ENCODE data around the gene CYP2R1. TPM values are rescaled to one million over a fixed set of nuclear protein-coding genes. Genes with fewer than 3 reads are reported as not detected.

The CYP2R1 gene
- total and polyA plus RNA-seq, 2 experiments from 2014 or later: 21.2 to 22.3 TPM

GRCh38 chr11:14852571-14853177 is 39.4 kb downstream of the CYP2R1 start:
- TF ChIP-seq, protein P1, sequence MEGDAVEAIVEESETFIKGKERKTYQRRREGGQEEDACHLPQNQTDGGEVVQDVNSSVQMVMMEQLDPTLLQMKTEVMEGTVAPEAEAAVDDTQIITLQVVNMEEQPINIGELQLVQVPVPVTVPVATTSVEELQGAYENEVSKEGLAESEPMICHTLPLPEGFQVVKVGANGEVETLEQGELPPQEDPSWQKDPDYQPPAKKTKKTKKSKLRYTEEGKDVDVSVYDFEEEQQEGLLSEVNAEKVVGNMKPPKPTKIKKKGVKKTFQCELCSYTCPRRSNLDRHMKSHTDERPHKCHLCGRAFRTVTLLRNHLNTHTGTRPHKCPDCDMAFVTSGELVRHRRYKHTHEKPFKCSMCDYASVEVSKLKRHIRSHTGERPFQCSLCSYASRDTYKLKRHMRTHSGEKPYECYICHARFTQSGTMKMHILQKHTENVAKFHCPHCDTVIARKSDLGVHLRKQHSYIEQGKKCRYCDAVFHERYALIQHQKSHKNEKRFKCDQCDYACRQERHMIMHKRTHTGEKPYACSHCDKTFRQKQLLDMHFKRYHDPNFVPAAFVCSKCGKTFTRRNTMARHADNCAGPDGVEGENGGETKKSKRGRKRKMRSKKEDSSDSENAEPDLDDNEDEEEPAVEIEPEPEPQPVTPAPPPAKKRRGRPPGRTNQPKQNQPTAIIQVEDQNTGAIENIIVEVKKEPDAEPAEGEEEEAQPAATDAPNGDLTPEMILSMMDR (IDR thresholded peaks at IDR 0.05; ENCODE audit: low read depth, low read length): no peak
- no peak for DNase-seq (ENCODE audit: low read depth in 1 of 2, low spot score in 1 of 2)
- H3K27ac ChIP-seq: no peak overlapping the region
- H3K4me1 ChIP-seq (ENCODE audit: low read depth): no peaks in the 10 kb centered on the region
- H3K36me3 ChIP-seq: no peaks in the 10 kb centered on the region
- H3K4me3 ChIP-seq: no peak overlapping the region
- H3K9me3 ChIP-seq (ENCODE audit: low read depth): no peaks in the 10 kb centered on the region
- H3K27me3 ChIP-seq: no peaks in the 10 kb centered on the region

- H3K4me3 ChIP-seq: no peak overlapping the region
- H3K9me3 ChIP-seq (ENCODE audit: low read depth): no peaks in the 10 kb centered on the region
- H3K4me1 ChIP-seq (ENCODE audit: low read depth): no peaks in the 10 kb centered on the region
- no peak overlapping the region for H3K27ac ChIP-seq
- H3K36me3 ChIP-seq: no peaks in the 10 kb centered on the region
- TF ChIP-seq, protein P1 (IDR thresholded peaks at IDR 0.05; ENCODE audit: low read depth, low read length): no peak
- DNase-seq (ENCODE audit: low read depth in 1 of 2, low spot score in 1 of 2): no peak
- no peaks in the 10 kb centered on the region for H3K27me3 ChIP-seq
Observed at GRCh38 chr11:14842002-14842401, 50.0 kb downstream of the CYP2R1 start.

GRCh38 chr11:14835496-14836492 is 56.2 kb downstream of the CYP2R1 start:
- Histone ChIP-seq H3K36me3 (no peaks in the 10 kb centered on the region), H3K27me3 (no peaks in the 10 kb centered on the region), H3K27ac (no peak overlapping the region), H3K9me3 (ENCODE audit: low read depth) (no peaks in the 10 kb centered on the region), H3K4me1 (ENCODE audit: low read depth) (no peaks in the 10 kb centered on the region), H3K4me3 (no peak overlapping the region)
- no peak for DNase-seq (ENCODE audit: low read depth in 1 of 2, low spot score in 1 of 2)
- TF ChIP-seq, protein P1 (IDR thresholded peaks at IDR 0.05; ENCODE audit: low read depth, low read length): no peak

Other genes starting within 250 kb of the CYP2R1 start
- 9.0 and 16.9 TPM in 2 replicates for gene PDE3B, start 248.4 kb downstream of the CYP2R1 start, total RNA-seq
- 6.4 and 8.3 TPM in 2 replicates for gene PDE3B, start 248.4 kb downstream of the CYP2R1 start, polyA plus RNA-seq
- gene CALCA, start 80.1 kb upstream of the CYP2R1 start, total RNA-seq: not detected in 2 replicates
- 0.33 TPM in 1 of 2 replicates, not detected in the other for gene CALCA, start 80.1 kb upstream of the CYP2R1 start, polyA plus RNA-seq
- not detected in 2 replicates for gene CALCB, start 181.4 kb upstream of the CYP2R1 start, total RNA-seq
- 0.12 and 0.81 TPM in 2 replicates for gene CALCB, start 181.4 kb upstream of the CYP2R1 start, polyA plus RNA-seq
- 0.32 TPM in 1 of 2 replicates, not detected in the other for gene INSC, start 222.7 kb upstream of the CYP2R1 start, total RNA-seq
- gene INSC, start 222.7 kb upstream of the CYP2R1 start, polyA plus RNA-seq: not detected in 2 replicates